UCSD-AML1 (cell line): ENCODE data around the gene UBXN10.

Experiments used
- DNase-seq: peaks from one replicate; lab custom pipeline; 2025; ENCODE audit not compliant: unreplicated experiment; lab: John Stamatoyannopoulos, UW

Gene UBXN10

GRCh38 chr1:20182415-20182814 lies 3.5 kb upstream of the UBXN10 start:
- DNase-seq = no peak

GRCh38 chr1:20183035-20183434 lies 2.9 kb upstream of the UBXN10 start:
- no peak for DNase-seq

GRCh38 chr1:20183616-20184271 lies 2.2 kb upstream of the UBXN10 start:
- DNase-seq = no peak

DNA sequence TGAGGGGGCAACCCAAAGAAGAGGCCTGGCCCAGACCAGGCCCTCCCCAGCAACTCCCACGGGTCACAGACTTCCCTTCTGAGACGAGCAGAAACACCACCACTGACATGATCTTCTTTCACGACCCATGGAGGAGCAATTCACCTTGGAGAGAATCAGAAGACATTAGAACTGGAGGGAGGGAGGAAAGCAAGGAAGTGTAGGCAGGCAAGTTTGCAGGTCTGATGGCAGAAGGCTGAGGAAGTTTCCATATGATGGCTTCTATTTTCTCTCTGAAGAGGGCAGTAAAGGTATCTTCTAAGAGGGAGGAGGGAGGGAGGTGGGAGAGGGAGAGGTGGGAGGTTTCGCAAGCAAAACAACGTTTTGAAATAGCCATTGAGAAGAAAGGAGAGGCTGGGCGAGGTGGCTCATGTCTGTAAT lies 1.4 kb upstream of the UBXN10 start:
- DNase-seq = no peak

DNA sequence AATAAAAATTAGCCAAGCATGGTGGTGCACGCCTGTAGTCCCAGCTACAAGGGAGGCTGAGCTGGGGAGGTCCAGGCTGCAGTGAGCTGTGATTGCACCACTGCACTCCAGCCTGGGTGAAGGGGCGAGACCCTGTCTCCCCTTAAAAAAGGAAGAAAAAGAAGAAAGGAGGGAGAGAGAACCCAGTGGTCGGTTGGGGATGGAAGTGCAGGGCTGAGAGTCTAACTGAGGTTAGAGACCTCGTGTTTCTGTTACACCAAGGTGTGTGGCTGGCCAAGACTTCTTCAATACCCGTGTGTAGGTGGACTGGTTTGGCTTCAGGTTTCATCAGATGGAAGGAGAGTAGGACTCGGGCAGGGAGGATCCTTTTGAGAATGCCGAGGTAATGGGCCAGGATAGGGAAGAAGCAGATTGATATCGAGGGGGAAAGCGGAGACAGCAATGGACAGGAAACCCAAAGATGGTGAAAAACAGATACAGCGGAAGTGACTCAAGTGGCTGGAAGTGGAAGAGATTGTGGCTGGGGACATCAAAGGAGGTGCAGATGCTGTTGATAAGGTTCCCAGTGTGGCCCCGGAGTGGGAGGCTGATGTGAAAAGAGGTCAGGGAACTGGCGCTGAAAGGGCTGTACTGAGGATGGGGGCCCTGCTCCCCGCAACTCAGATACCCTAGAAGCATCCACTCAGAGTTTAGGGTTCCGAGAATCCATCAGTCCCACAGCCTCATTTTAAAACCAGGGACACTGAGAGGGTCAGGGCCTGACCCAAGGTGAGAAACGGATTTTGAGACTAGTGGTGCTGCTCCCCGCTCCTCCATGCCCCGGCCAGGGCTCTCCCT lies 681 bp upstream of the UBXN10 start:
- DNase-seq = no peak

DNA sequence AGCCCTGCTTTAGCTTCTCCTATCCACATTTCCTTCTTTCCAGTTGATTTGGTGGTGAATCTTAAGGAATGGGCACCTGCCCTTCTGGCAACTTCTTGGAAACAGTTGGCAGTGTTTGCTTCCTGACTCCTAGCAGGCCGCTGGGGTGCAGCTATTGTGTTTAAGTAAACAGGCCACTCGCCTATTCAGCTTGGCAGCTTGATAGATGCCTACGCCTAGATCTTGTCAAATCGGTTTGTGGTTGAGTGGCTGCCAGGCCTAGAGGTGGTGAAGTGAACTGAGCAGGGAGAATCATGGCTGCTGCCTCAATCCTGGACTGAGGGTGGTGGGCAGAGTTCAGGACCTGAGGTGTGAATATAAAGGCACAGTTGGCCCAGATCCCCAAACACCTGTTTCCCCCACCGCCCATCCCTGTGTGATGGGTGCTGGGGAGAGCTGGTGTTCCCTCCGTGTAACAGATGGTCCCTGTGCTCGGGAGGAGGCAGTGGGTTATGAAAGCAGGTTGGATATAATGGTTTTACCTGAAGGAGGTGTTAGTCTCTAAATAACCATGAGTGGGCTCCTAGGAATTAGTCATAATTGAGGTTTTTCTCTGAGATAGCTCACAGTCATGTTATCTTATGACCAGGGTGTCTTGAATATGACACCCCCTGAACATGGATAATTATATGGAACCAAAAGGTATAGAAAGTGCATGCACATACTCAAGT lies 1.4 kb downstream of the UBXN10 start:
- DNase-seq = no peak

GRCh38 chr1:20187813-20188454 lies 2.0 kb downstream of the UBXN10 start:
- no peak for DNase-seq

DNA sequence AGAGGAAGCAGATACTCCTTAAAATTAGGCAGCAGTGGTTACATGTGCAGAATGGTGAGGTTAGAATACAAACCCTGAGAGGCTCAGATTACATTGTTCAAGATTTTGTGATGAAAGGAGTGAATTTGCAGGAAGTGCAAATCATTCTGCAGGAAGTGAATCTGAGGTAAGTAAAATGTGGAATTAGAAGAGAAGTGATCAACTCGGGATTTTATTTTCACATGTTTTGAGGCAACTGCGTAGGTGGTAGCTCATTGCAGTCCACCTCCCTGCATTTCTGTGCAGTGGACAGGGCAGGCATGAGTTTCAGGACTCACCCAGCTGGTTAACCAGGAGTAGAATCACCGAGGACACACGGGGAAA lies 2.5 kb downstream of the UBXN10 start:
- DNase-seq = no peak

DNA sequence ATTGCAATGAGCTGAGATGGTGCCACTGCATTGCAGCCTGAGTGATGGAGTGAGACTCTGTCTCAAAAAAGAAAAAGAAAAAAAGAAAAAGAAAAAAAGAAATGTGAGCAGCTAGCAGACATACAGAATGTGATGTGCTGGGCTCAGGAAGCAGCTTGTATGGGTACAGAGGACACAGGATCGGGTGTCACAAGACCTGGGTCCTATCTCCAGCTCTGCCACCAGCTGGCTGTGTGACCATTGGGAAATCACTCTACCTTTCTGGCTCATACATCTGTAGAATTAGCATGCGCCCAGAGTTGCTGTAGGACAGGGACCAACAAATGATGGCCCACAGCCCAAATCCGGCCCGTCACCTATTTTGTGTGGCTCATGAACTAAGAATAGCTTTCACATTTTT lies 3.8 kb downstream of the UBXN10 start:
- no peak for DNase-seq

DNA sequence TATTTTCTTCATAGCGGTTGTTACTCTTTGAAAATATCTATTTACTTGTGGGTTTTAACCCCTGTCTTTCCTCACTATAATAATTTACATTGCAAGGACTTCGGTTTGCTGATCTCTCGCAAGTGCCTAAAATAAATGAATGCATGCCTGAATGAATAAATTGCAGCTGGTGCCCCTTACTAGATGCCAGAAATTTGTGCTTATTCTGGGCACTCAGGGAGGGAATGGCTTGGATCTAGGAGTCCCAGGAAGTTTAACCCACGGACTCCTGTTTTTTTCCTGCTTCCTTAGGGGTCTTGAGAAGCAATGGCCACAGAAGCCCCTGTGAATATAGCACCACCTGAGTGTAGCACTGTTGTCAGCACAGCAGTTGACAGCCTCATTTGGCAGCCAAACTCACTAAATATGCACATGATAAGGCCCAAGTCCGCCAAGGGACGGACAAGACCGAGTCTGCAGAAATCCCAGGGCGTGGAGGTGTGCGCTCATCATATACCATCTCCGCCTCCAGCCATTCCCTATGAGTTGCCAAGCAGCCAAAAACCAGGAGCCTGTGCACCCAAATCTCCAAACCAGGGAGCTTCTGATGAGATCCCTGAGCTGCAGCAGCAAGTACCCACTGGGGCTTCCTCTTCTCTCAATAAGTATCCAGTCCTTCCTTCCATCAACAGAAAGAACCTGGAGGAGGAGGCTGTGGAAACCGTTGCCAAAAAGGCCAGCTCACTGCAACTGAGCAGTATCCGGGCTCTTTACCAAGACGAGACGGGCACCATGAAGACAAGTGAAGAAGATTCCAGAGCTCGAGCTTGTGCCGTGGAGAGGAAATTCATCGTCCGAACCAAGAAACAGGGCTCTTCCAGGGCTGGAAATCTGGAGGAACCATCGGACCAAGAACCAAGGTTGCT lies 4.6 kb downstream of the UBXN10 start:
- no peak for DNase-seq

GRCh38 chr1:20191266-20191825 lies 5.5 kb downstream of the UBXN10 start:
- no peak for DNase-seq

DNA sequence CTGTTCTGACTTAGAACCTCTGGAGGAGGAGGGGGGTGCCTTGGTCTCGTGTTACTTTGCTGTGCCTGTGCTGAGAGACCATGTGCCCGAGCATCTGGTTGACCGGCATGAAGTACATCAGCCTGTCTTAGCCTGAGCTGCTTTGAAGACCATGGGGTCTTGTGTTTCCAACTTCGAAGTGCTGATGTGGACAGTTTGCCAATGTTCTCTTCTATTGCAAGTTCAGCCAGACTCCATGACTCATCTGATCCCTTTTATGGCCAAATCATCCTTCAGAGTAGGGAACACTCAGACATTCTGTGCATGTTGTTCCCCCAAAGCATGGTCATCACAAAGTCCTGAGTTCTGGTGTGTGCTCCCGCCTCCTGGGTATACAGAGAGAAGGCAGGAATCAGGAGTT lies 6.5 kb downstream of the UBXN10 start:
- no peak for DNase-seq

DNA sequence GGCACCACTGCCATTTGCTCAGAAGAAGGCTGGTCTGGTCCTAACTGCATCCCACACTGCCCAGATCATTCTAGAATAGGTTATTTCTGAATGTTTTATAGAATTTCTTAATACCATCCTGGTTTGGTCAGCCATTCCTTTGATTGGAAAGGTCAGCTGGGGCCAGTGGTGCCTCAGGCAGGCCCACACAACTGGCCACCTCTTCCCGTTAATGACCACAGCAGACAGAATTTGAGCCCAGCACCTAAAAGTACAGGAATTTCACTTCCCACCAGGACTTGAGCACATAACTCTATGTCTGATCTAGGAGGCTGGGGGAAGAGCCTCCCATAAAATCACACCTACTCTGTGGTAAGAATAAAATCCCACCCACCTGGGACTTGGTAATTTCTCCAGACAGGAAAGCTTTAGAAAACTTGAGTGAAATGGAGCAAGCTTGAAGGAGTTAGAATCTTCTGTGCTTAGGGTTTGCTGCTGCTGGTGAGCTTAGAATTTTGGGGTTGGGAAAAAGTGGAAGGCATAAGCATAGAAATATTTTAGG lies 7.0 kb downstream of the UBXN10 start:
- no peak for DNase-seq

DNA sequence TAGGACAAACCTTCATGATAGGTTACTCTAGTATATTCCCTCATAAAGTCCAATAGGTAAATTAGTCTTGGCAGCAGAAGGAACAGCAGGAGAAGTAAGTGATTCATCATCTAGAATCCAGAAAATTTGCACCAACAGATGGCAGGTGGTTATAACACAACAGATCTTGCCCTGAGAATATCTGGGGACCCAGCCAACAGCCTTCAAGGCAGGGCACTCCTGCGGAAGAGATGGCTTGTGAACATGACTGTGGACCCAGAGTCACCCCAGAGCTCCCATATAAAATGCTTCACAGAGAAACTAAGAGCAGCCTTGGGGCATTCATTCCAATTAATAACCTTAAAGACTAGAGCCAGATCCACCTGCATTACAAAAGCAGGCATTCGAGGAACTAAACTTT lies 8.3 kb downstream of the UBXN10 start:
- DNase-seq = no peak

DNA sequence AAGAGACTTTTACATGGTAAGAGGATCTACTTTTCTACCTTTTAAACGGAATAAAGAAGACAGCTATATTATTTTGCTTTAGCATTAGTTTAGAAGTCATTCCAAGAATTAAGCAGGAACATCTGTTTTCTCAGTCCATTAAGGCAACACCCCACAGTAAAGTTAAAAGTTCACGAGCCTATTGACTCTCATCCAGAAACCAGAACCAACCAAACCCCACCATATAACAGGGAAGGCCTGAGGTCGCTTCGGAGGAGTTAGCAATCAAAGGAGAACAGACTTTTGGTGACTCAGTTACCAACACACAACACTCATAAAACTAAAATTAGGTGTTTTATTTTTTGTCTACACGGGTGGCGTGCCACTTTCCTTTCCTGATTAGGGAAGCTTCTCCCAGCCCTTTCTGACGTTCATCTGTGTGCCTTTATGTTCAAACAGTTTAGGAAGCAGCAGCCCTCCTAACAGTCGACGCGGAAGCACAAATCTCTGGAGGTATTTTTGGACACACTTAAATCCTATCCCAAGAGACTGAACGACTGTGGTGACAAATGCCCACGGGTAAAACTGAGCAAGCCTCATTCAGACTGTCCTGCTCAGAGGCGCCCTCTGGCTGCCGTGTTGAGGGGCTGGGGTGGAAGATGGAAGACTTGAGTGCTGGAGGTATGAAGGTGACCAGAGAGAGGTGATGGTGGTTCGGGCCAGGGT lies 9.0 kb downstream of the UBXN10 start:
- DNase-seq = peak; percentile 69

GRCh38 chr1:20195462-20195780 lies 9.5 kb downstream of the UBXN10 start:
- DNase-seq = no peak

- no peak for DNase-seq
These were observed 11.5 kb downstream of the UBXN10 start for GRCh38 chr1:20197329-20197791.

DNA sequence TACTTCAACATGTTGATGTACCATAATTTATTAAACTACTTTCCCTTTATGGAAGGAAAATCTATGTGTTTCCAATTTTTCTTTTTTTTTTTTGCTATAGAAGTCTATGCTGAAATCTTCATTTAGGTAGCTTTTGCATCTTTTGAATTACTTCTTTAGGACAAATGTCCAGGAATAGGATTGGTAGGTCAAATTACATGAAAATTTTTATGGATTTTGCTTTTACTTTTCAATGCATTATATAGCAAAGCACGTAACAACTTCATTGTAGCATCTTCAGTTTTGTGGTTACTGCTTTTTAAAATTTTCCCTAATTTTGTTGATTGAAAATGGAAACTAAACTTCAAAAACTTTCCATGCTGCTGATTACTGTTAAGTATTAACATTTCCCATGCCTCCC lies 12.4 kb downstream of the UBXN10 start:
- DNase-seq = no peak

DNA sequence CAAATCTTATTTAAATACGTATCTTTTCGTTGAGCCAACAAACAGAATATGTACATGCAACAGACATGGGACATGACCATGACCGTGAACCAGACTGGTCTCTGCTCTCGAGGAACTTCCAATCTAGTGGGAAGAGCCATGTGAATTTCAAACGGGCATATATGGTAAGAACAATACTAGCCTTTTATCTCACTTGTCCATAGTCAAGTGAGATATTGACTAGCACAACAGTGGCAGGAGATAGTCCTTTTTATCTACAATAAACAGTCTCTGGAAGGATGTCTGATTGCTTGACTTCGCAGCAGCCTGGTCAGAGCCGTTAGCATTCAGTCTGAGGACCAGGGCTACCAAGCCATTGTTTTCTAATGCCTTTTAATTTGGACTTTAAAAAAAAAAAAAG lies 13.0 kb downstream of the UBXN10 start:
- no peak for DNase-seq
